Astrocyte (in vitro differentiated cells and primary cell): ENCODE measurements around the gene HECTD4.

Experiments
- CTCF ChIP-seq: IDR thresholded peaks from 2 replicates; pipeline ENCODE4 v1.5.1; 2011; ENCODE audit warnings: low read depth, mild to moderate bottlenecking, inconsistent platforms, low read length, moderate library complexity; ENCODE audit not compliant: insufficient read depth
- EZH2 ChIP-seq: IDR thresholded peaks from 2 replicates; pipeline ENCODE4 v1.6.1; 2012; ENCODE audit warnings: mild to moderate bottlenecking, low read length, inconsistent platforms; ENCODE audit not compliant: insufficient read depth

DNA sequence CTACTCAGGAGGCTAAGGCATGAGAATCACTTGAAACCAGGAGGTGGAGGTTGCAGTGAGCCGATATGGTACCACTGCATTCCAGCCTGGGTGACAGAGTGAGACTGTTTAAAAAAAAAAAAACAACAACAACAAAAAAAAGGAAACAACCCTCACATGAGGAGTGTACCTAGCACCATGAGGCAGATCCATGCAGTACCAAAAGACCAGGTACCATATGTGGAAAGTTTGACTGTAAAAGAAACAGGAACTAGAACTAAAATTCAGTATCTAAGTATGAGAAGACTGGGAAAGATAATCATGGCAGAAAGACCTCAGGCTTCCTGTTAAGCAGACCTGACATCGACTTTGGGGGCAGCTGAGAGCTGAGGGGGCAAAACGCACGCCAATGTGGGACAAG lies 201.8 kb downstream of the HECTD4 start:
- TF ChIP-seq CTCF (no peak), EZH2 (no peak)
